ENCODE results near the gene DLG5.

DLG5 gene

DNA sequence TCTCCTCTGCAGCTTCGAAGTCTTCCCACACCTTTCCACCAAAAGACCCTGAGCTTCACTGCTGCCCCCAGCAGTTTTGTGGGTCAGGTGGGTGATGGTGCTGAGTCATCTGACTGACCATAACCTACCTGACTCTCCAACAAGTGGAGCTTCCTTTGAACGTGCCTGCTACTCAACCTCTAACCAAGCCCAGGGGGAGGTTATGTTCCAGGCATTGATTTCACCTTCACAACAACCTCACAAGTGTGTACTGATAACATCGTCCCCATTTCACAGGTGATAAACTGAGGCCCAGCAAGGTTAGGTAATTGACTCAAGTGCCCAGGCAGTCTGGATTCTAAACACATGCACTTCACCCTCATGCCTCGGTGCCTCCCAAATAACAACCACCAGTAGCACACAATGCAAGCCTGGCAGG is 66.7 kb downstream of the DLG5 start:
- Mint-ChIP-seq H3K27me3 (no peaks in the 10 kb centered on the region), H3K9me3 (ENCODE audit: low read depth) (no peaks in the 10 kb centered on the region), H3K4me1 (ENCODE audit: low read depth) (no peaks in the 10 kb centered on the region), H3K4me3 (no peak overlapping the region), H3K36me3 (no peaks in the 10 kb centered on the region), H3K27ac (no peak overlapping the region)

GRCh38 chr10:77859200-77859864 is 67.2 kb downstream of the DLG5 start:
- no peak overlapping the region for H3K27ac Mint-ChIP-seq
- H3K27me3 Mint-ChIP-seq: no peaks in the 10 kb centered on the region
- H3K36me3 Mint-ChIP-seq: no peaks in the 10 kb centered on the region
- no peaks in the 10 kb centered on the region for H3K4me1 Mint-ChIP-seq (ENCODE audit: low read depth)
- H3K9me3 Mint-ChIP-seq (ENCODE audit: low read depth): no peaks in the 10 kb centered on the region
- H3K4me3 Mint-ChIP-seq: no peak overlapping the region

- no peak overlapping the region for H3K27ac Mint-ChIP-seq
- no peaks in the 10 kb centered on the region for H3K36me3 Mint-ChIP-seq
- no peak overlapping the region for H3K4me3 Mint-ChIP-seq
- H3K9me3 Mint-ChIP-seq (ENCODE audit: low read depth): no peaks in the 10 kb centered on the region
- H3K27me3 Mint-ChIP-seq: no peaks in the 10 kb centered on the region
- H3K4me1 Mint-ChIP-seq (ENCODE audit: low read depth): no peaks in the 10 kb centered on the region
Measured at GRCh38 chr10:77857272-77857671, 69.3 kb downstream of the DLG5 start.

- H3K27me3 Mint-ChIP-seq: no peaks in the 10 kb centered on the region
- no peak overlapping the region for H3K4me3 Mint-ChIP-seq
- no peak overlapping the region for H3K27ac Mint-ChIP-seq
- no peaks in the 10 kb centered on the region for H3K4me1 Mint-ChIP-seq (ENCODE audit: low read depth)
- no peaks in the 10 kb centered on the region for H3K36me3 Mint-ChIP-seq
- H3K9me3 Mint-ChIP-seq (ENCODE audit: low read depth): no peaks in the 10 kb centered on the region
Measured at GRCh38 chr10:77856566-77856965, 70.0 kb downstream of the DLG5 start.

GRCh38 chr10:77855404-77856155 is 71.0 kb downstream of the DLG5 start:
- Mint-ChIP-seq H3K27me3 (no peaks in the 10 kb centered on the region), H3K4me3 (no peak overlapping the region), H3K4me1 (ENCODE audit: low read depth) (no peaks in the 10 kb centered on the region), H3K36me3 (no peaks in the 10 kb centered on the region), H3K9me3 (ENCODE audit: low read depth) (no peaks in the 10 kb centered on the region), H3K27ac (no peak overlapping the region)

GRCh38 chr10:77854115-77854514 is 72.4 kb downstream of the DLG5 start:
- Mint-ChIP-seq H3K27ac (no peak overlapping the region), H3K27me3 (no peaks in the 10 kb centered on the region), H3K4me3 (no peak overlapping the region), H3K4me1 (ENCODE audit: low read depth) (no peaks in the 10 kb centered on the region), H3K9me3 (ENCODE audit: low read depth) (no peaks in the 10 kb centered on the region), H3K36me3 (no peaks in the 10 kb centered on the region)

- no peak overlapping the region for H3K4me3 Mint-ChIP-seq
Measured at GRCh38 chr10:77853256-77853655, 73.3 kb downstream of the DLG5 start.

GRCh38 chr10:77850620-77851231 is 75.8 kb downstream of the DLG5 start:
- no peak overlapping the region for H3K27ac Mint-ChIP-seq
- H3K4me1 Mint-ChIP-seq (ENCODE audit: low read depth): no peaks in the 10 kb centered on the region
- no peaks in the 10 kb centered on the region for H3K27me3 Mint-ChIP-seq
- H3K36me3 Mint-ChIP-seq: no peaks in the 10 kb centered on the region
- no peaks in the 10 kb centered on the region for H3K9me3 Mint-ChIP-seq (ENCODE audit: low read depth)
- no peak overlapping the region for H3K4me3 Mint-ChIP-seq

More at GRCh38 chr10:77853256-77853655, 73.3 kb downstream of the DLG5 start:
- H3K27ac Mint-ChIP-seq: no peak overlapping the region
- no peaks in the 10 kb centered on the region for H3K27me3 Mint-ChIP-seq
- no peaks in the 10 kb centered on the region for H3K4me1 Mint-ChIP-seq (ENCODE audit: low read depth)
- no peaks in the 10 kb centered on the region for H3K9me3 Mint-ChIP-seq (ENCODE audit: low read depth)
- no peaks in the 10 kb centered on the region for H3K36me3 Mint-ChIP-seq

GRCh38 chr10:77849039-77849664 is 77.4 kb downstream of the DLG5 start:
- no peaks in the 10 kb centered on the region for H3K27me3 Mint-ChIP-seq
- H3K36me3 Mint-ChIP-seq: no peaks in the 10 kb centered on the region
- no peaks in the 10 kb centered on the region for H3K9me3 Mint-ChIP-seq (ENCODE audit: low read depth)
- no peak overlapping the region for H3K27ac Mint-ChIP-seq
- peaks cover 3% of the 10 kb centered on the region for H3K4me1 Mint-ChIP-seq (ENCODE audit: low read depth)
- no peak overlapping the region for H3K4me3 Mint-ChIP-seq

DNA sequence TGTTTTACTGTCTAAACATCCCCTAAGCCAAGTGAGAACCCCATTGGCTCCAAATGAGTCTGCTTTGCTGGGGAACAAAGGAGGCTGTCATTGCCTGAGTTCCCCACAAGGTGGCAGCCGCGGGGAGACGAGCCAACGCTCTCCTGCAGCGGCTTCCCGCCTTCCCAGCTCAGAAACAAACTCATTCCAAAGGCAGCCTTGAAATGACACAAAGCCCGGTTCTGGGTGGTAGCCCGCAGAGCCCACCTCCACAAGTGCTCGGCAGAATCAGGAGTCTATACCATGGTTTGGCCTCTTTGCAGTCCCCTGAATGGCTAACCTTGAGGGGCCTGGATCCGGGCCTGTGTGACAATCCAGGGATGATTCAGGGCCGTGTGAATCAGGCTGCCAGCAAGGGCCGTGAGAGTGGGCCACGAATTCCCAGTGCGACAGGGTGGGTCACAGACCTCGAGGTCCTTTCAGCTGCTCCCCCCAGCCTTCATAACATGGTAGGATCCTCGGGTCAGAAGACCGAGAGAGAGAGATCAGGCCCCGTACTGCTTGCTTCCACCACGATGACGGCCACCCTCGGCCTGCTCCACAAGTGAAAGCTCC is 79.7 kb downstream of the DLG5 start:
- peaks cover 3% of the 10 kb centered on the region for H3K4me1 Mint-ChIP-seq (ENCODE audit: low read depth)
- no peak overlapping the region for H3K27ac Mint-ChIP-seq
- no peaks in the 10 kb centered on the region for H3K27me3 Mint-ChIP-seq
- no peak overlapping the region for H3K4me3 Mint-ChIP-seq
- no peaks in the 10 kb centered on the region for H3K36me3 Mint-ChIP-seq
- no peaks in the 10 kb centered on the region for H3K9me3 Mint-ChIP-seq (ENCODE audit: low read depth)

GRCh38 chr10:77845451-77845850 is 81.1 kb downstream of the DLG5 start:
- Mint-ChIP-seq H3K36me3 (no peaks in the 10 kb centered on the region), H3K27me3 (no peaks in the 10 kb centered on the region), H3K9me3 (ENCODE audit: low read depth) (no peaks in the 10 kb centered on the region), H3K4me3 (no peak overlapping the region), H3K4me1 (ENCODE audit: low read depth) (peaks cover 3% of the 10 kb centered on the region), H3K27ac (no peak overlapping the region)

DNA sequence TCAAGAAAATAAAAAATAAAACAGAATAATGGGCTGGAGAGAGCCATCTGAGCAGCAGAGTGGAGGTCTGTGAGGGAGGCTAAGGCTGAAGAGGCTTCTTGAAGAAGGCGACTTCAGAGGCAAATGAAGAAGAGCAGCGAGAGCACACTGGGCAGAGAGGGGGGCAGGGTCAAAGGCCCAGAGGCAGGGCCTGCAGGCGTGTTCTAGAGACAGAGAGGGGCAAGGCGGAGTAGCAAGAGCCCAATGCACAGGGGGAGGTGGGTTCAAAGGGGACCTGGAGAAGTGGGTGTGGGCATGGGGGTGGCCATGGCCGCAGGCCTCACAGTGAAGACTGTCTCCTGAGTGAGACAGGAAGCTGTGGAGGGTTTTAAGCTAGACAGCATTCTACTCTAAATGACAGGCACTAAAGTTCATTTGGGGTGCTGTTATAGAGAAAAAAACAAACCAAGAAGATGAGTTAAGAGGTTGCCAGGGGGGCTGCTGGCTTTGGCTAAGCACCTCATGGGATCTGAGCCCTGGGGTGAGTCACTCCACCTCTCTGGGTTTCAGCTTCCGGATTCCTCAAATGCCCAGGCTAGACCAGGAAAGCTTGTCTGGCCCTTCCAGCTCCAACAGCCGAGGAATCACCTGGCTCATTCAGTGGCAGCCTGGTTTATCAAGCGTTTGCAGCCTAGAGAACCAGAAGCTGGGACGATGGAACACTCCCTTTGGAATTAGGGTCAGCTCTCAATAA is 81.7 kb downstream of the DLG5 start:
- no peaks in the 10 kb centered on the region for H3K27me3 Mint-ChIP-seq
- H3K9me3 Mint-ChIP-seq (ENCODE audit: low read depth): no peaks in the 10 kb centered on the region
- no peak overlapping the region for H3K27ac Mint-ChIP-seq
- H3K36me3 Mint-ChIP-seq: no peaks in the 10 kb centered on the region
- peaks cover 3% of the 10 kb centered on the region for H3K4me1 Mint-ChIP-seq (ENCODE audit: low read depth)
- H3K4me3 Mint-ChIP-seq: no peak overlapping the region

GRCh38 chr10:77844177-77844576 is 82.4 kb downstream of the DLG5 start:
- Mint-ChIP-seq H3K4me3 (no peak overlapping the region), H3K36me3 (no peaks in the 10 kb centered on the region), H3K27ac (no peak overlapping the region), H3K4me1 (ENCODE audit: low read depth) (peaks cover 3% of the 10 kb centered on the region), H3K9me3 (ENCODE audit: low read depth) (no peaks in the 10 kb centered on the region), H3K27me3 (no peaks in the 10 kb centered on the region)

DNA sequence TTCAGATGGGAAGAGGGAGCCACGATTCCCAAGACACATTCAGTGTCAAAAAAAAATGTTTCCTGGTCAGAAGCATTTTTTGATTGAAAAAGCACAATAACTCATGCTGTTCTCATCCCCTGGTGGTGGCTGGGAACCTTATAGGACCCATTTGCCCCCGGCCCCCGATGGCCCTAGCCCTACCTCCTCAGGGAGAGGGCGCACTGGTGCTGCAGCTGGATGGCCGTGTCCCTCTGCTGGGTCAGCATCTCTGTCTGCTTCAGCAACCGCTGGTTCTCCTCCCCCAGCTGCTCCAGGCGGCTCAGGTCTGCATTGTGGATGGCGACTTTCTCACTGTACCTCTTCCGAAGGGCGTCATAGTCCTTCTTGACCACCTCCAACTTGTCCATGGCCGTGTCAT is 83.3 kb downstream of the DLG5 start:
- Mint-ChIP-seq H3K9me3 (ENCODE audit: low read depth) (no peaks in the 10 kb centered on the region), H3K27me3 (no peaks in the 10 kb centered on the region), H3K4me1 (ENCODE audit: low read depth) (peaks cover 3% of the 10 kb centered on the region), H3K36me3 (no peaks in the 10 kb centered on the region), H3K4me3 (no peak overlapping the region), H3K27ac (no peak overlapping the region)

Measured in activated naive CD8-positive, alpha-beta T cell (primary cell).